ENCODE results near the gene SLC26A8.

Gene SLC26A8

DNA sequence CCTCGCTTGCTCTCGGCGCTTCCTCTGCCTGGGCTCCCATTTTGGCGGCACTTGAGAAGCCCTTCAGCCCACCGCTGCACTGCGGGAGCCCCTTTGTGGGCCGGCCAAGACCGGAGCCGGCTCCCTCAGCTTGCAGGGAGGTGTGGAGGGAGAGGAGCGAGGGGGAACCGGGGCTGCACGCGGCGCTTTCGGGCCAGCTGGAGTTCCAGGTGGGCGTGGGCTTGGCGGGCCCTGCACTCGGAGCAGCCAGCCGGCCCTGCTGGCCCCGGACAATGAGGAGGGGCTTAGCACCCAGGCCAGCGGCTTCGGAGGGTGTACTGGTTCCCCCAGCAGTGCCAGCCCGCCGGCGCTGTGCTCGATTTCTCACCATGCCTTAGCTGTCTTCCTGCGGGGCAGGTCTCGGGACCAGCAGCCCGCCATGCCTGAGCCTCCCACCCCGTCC, 93.3 kb downstream of the SLC26A8 start:
- POLR2A ChIA-PET, result no interaction called here
- TF ChIP-seq, protein P1, sequence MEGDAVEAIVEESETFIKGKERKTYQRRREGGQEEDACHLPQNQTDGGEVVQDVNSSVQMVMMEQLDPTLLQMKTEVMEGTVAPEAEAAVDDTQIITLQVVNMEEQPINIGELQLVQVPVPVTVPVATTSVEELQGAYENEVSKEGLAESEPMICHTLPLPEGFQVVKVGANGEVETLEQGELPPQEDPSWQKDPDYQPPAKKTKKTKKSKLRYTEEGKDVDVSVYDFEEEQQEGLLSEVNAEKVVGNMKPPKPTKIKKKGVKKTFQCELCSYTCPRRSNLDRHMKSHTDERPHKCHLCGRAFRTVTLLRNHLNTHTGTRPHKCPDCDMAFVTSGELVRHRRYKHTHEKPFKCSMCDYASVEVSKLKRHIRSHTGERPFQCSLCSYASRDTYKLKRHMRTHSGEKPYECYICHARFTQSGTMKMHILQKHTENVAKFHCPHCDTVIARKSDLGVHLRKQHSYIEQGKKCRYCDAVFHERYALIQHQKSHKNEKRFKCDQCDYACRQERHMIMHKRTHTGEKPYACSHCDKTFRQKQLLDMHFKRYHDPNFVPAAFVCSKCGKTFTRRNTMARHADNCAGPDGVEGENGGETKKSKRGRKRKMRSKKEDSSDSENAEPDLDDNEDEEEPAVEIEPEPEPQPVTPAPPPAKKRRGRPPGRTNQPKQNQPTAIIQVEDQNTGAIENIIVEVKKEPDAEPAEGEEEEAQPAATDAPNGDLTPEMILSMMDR (IDR thresholded peaks at IDR 0.05; ENCODE audit: insufficient read depth, low read length, missing control alignments), result no peak
- H3K4me3 ChIP-seq (ENCODE audit: low read depth, low read length), result no peak overlapping the region
- DNase-seq (ENCODE audit: low read depth, low spot score), result no peak
- CTCF ChIA-PET, result no interaction called here

DNA sequence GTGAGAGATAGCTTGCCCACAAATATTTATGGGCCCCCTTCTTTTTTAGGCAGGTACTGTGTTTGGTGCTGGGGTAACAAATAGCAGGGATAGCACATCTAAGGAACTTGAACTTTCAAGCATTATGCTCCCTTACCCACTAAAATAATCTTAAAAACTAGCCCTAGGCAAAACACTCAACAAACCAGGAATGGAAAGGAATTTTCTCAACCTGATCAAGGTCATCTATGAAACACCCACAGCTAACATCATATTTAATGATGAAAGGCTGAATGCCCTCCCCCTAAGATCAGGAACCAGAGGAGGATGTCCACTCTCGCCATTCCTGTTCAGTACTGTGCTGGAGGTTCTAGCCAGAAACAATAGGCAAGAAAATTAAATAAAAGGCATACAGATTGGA, 94.8 kb downstream of the SLC26A8 start:
- DNase-seq (ENCODE audit: low read depth, low spot score), result no peak
- TF ChIP-seq, protein P1 (IDR thresholded peaks at IDR 0.05; ENCODE audit: insufficient read depth, low read length, missing control alignments), result no peak

GRCh38 chr6:35926509-35927215, 97.8 kb downstream of the SLC26A8 start:
- DNase-seq (ENCODE audit: low read depth, low spot score), result no peak
- TF ChIP-seq, protein P1 (IDR thresholded peaks at IDR 0.05; ENCODE audit: insufficient read depth, low read length, missing control alignments), result no peak
- ChIA-PET CTCF (interaction anchor here (0.9 to 1.1 kb wide), 2 partner anchors 12 to 168 kb away, joined by 3 read pairs; no protein-coding TSS in a partner anchor), POLR2A (no interaction called here)
- H3K4me3 ChIP-seq (ENCODE audit: low read depth, low read length), result no peak overlapping the region

More for the DNA sequence above, 94.8 kb downstream of the SLC26A8 start:
- POLR2A ChIA-PET, result interaction anchor here (0.6 kb wide), 1 partner anchor 24 kb away, joined by 3 read pairs; no protein-coding TSS in a partner anchor
- CTCF ChIA-PET, result no interaction called here
- H3K4me3 ChIP-seq (ENCODE audit: low read depth, low read length), result no peak overlapping the region

GRCh38 chr6:35925961-35926360, 98.5 kb downstream of the SLC26A8 start:
- CTCF ChIA-PET, result interaction anchor here (0.9 kb wide), 1 partner anchor 169 kb away, joined by 3 read pairs; no protein-coding TSS in a partner anchor
- no peak for DNase-seq (ENCODE audit: low read depth, low spot score)
- TF ChIP-seq, protein P1 (IDR thresholded peaks at IDR 0.05; ENCODE audit: insufficient read depth, low read length, missing control alignments), result no peak
- no peak overlapping the region for H3K4me3 ChIP-seq (ENCODE audit: low read depth, low read length)
- POLR2A ChIA-PET, result no interaction called here

DNA sequence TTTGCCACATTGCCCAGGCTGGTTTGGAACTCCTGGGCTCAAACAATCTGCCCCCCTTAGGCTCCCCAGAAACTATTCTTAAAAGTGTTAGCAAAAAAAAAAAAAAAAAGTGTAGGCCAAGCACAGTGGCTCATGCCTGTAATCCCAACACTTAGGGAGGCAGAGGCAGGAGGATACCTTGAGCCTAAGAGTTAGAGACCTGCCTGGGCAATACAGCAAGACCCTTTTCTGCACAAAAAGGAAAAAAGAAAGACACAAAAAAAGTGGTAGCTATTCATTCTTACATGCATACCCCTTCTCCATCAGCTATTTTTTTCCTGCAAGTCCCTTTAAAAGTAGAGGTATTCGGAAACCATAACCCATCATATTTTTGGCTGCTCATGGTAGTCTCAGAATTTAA, 100.3 kb downstream of the SLC26A8 start:
- CTCF ChIA-PET, result no interaction called here

DNA sequence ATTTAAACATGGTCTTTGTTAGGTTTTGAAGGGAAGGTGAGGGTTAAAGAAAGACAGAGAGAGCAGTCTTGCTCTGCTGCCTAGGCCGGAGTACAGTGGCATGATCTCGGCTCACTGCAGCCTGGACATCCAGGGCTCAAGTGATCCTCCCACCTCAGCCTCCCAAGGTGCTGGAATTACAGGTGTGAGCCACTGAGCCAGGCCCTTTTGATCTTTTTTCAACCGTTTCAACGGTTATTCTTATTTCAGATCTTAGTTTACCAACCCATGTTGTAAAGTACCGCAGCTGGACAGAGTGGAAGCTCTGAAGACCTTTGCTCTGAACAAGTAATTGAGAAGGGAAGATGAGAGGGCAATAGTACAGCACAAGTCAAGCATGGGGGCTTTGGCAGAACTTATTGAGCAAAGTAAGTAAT, 102.3 kb downstream of the SLC26A8 start:
- DNase-seq (ENCODE audit: low read depth, low spot score), result no peak
- ChIA-PET POLR2A (no interaction called here), CTCF (interaction anchor here (1.2 kb wide), 1 partner anchor 13 kb away, joined by 3 read pairs; no protein-coding TSS in a partner anchor)
- TF ChIP-seq, protein P1 (IDR thresholded peaks at IDR 0.05; ENCODE audit: insufficient read depth, low read length, missing control alignments), result no peak
- no peak overlapping the region for H3K4me3 ChIP-seq (ENCODE audit: low read depth, low read length)

More for the DNA sequence above, 100.3 kb downstream of the SLC26A8 start:
- no peak overlapping the region for H3K4me3 ChIP-seq (ENCODE audit: low read depth, low read length)
- POLR2A ChIA-PET, result no interaction called here
- TF ChIP-seq, protein P1 (IDR thresholded peaks at IDR 0.05; ENCODE audit: insufficient read depth, low read length, missing control alignments), result no peak
- no peak for DNase-seq (ENCODE audit: low read depth, low spot score)

Data from AG04449 (cell line).